KG1 (cell line): Measurements from ENCODE around the gene IGF2.
"Not testable (repeated sequence)": the region's sequence is repeated elsewhere in the genome, so short reads cannot be mapped to it uniquely, and the experiment has no call there.

Experiments
- DNase-seq: peaks from one replicate; lab custom pipeline; 2025; lab: John Stamatoyannopoulos, UW

Gene IGF2

DNA sequence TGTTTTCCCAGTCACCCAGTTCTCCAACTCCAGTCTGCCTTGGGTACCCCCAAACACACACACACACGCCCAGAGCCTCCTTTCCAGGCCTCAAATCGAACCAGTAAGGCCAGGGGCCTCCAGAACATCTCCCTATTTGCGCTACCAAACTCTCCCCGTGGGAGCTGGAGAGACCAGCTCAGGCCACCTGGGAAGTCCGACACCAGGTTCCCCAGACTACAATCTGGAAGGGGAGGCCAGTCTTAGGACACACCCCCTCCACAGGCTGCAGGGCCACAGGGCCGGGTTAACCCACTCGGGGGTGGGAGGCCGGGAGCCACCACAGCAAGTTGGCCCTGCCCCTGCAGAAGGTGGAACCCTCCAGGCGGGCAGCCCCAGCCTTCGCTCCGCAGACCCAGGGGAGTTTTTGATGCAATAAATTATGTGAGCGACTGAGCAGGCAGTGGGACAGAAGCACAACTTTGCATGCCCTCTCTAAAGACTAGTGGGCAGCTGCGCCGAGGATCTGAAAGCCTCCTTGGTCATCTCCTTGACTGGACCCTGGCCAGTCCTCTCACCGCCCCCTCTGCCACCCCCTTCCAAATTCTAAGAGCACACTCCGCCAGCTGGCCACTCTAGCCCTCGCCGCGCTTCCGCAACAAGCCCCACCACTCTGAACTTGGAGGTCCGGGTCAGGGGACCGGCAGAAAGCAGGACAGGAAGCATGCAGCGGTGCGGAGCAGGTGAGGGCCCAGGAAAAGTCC is 2.8 kb downstream of the IGF2 start:
- no peak for DNase-seq

- DNase-seq: no peak
Measured at GRCh38 chr11:2135648-2136201, 3.5 kb downstream of the IGF2 start.

- no peak for DNase-seq
Measured at GRCh38 chr11:2135018-2135569, 4.1 kb downstream of the IGF2 start.

- DNase-seq: no peak
Measured at GRCh38 chr11:2134022-2135010, 4.9 kb downstream of the IGF2 start.

GRCh38 chr11:2133241-2134021 is 5.8 kb downstream of the IGF2 start:
- DNase-seq: no peak

DNA sequence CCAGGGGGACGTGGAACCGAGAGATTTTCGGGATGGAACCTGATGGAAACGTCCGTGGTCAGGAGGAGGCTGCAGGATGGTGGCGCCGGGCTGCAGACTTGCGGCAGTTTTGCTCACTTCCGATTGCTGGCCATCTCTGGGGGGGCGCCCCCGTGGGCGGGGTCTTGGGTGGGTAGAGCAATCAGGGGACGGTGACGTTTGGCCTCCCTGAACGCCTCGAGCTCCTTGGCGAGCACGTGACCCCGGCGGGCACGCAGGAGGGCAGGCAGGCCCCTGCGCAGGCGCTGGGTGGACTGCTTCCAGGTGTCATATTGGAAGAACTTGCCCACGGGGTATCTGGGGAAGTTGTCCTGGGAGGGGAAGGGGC is 6.3 kb downstream of the IGF2 start:
- DNase-seq: no peak

GRCh38 chr11:2132246-2132645 is 6.9 kb downstream of the IGF2 start:
- DNase-seq: no peak

DNA sequence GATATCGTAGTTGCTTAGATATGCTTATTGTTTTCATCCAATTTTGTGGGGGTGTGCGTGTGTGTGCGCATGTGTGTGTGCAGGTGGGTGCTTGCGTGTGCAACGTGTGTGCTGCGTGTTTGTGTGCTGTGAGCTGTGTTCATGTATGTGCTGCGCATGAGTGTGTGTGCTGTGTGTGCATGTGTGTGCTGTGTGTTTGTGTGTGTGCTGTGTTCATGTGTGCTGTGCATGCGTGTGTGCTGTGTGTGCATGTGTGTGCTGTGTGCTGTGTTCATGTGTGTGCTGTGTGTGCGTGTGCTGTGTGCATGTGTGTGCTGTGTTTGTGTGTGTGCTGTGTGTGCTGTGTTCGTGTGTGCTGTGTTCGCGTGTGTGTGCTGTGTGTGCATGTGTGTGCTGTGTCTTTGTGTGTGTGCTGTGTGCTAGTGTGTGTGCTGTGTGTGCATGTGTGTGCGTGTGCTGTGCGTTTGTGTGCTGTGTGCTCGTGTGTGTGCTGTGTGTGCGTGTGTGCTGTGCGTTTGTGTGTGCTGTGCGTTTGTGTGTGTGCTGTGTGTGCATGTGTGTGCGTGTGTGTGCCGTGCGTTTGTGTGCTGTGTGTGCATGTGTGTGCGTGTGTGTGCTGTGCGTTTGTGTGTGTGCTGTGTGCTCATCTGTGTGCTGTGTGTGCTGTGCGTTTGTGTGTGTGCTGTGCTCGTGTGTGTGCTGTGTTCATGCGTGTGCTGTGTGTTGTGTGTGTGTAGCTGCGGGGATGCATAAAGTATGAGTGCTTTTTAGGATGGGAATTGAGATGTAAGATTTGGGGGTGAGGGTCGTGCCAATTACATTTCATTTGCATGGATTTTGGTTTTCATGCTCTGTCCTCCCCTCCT is 7.6 kb downstream of the IGF2 start:
- DNase-seq: no peak

DNA sequence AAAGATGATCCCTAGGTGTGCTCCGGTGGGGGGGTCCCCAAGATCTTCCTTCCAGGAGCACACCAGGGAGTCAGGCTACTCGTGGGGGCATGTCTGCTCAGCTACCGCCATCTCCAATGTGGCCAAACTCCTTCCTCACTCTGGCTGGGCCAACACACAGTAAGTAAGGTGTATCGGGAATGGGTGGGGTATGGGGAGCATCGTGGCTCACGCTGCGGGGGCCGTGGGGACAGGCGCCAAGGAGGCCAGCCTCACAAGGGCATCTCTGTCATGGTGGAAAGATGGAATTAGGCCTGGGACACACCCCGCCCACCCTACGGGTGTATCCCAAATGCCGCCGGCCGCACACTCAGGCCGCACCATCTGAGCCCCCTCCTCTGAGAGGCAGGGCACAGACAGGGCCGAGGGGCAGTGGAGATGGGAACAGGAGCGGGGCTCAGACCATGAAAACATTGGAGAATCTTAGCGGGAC is 8.3 kb downstream of the IGF2 start:
- no peak for DNase-seq

DNA sequence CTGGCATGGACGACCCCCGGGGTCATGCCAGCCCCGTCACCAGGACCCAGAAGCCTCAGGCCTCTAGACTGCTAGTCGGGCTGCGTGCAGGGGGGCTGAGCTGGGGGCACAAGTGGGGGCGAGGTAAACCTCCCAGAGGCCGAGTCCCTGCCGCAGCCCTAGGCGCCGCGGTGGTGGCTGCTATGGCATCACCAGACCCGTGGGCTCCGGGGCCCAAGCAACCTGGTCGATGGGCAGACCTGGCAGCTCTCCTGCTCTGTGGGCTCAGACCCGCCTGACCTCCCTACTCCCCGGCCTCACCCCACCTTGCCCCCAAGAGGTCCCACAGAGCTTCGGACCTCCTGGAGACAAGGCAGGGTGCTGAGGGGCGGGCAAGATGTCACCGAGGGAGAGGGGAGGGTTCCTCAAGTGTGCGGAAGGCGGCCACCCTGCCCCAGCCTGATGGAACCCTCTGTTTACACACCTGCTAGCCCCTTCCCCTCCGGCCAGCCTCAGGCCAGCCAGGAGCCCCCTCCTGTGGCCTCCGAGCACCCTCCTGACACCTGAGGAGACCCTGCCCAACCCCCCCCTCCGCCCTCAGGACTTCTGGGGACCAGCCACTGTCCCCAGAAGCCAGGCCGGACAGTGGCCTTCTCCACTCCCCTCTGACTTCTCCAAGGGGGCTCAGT is 9.4 kb downstream of the IGF2 start:
- DNase-seq: no peak

DNA sequence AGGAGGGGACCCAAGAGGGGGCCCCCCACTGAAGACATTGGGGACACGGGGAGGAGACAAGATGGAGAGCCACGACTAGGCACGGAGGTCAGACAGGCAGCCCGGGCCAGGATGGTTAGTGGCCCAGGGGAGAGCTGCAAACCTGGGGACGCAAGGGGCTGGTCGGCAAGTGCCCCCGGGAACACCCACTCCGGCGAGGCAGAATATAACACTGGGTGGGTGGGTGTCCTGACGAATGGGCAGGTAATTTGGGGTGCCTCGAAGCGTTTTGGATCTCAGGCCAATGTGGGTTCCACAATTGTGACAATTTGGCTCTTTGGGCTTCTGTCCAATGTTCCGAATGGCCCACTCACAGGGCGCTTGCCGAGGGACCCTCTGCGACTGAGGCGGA is 9.9 kb downstream of the IGF2 start:
- DNase-seq: no peak

DNA sequence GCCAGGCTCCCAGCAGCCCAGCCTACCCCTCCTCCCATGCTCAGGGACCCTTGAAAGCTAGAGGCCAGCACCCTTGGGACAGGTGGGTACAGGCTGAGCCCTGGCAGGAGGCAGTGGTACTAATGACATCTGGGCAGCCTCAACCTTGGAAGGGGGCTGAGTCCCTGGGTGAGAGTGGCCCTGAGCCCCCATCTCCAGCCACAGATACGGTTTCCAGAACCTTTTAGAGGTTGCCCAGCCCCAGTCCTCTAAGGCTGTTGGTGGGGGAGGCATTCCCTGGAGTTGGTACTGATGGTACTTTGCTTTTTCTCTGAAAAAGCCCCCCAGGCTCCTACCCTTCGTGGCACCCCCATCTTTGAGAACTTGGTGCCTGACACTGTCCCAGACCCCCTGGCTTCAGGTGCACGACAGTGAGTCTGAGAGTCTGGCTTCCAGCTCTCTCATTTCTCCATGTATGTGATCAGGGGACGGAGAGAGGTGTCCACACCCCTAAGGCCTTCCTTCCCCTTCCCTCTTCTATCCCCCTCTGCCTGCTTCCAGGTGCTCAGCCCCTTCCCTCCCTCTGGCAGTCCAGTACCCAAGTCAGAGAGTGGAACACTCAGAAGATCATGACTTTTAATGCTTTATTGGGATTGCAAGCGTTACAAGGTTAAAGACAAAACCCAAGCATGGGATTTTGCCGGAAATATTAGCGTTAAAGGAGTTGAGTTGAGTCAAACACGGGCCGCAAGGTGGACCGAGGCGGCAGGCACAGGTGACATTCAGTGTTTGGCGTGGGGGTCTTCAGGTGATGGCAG is 10.5 kb downstream of the IGF2 start:
- DNase-seq: no peak

DNA sequence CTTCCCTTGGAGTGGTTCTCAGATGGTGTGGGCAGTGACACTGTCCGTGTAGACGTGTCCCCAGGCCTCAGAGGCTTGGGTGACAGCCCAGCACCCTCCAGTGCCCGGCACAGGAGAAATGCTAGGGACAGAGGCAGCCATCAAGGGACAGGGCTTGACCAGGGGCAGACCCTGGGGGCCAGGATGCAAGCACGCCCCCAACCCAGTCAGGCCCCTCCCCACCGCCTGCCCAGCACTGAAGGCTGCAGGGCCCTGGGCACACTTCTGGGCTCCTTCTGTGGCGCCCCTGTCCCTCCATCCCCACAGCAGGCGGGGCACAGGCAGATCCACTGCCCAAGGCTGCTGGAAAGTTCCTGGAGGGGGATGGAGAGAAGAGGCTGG is 11.1 kb downstream of the IGF2 start:
- DNase-seq: no peak

DNA sequence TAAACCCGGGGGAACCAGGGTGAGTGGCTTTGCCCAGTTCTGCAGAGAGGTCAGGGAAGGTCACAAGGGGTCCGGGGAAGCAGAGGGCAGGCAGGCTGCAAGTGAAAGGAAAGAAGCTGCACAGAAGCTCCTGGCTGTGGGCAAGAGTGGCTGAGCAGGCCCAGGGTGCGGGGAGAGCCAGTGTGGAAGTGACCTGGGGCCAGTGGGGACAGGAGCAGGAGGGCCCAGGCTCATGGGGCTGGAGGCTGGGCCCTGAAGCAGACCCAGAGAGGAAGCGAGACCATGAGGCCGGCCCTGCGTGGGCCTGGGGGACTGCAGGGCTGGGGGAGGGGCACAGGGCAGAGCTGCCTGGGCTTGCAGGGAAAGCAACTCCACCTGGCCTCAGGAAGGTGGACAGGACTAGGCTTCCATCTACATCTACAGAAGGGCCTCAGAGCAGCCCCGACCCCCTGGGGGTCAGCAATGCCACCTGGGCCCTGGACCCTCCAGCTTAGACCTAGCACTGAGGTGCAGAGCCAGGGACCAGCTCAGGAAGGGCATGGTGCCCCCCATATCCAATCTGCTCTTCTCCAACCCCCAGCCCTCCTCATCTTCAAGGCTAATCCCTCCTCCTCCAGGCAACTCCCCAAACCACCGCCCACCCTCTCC is 11.6 kb downstream of the IGF2 start:
- no peak for DNase-seq

DNA sequence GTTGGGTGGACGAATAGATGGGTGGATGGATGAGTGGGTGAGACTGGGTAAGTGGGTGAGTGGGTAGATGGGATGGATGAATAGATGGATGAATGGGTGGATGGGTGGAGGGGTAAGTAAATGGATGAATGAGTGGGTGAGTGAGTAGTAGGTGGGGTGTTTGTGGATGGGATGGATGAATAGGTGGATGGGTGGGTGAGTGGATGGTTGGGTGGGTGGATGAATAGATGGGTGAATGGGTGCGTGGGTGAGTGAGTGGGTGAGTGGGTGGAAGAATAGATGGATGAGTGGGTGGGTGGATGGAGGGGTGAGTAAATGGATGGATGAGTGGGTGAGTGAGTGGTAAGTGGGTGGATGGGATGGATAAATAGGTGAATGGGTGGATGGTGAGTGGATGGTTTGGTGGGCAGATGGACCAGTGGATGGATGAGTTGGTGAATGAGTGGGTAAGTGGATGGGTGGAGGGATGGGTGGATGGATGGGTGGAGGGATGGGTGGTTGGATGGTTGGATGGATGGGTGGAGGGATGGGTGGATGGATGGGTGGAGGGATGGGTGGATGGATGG is 12.6 kb downstream of the IGF2 start:
- no peak for DNase-seq

GRCh38 chr11:2124736-2125484 is 14.3 kb downstream of the IGF2 start:
- DNase-seq: not testable (repeated sequence)

- no peak for DNase-seq
Measured at GRCh38 chr11:2123628-2123960, 15.6 kb downstream of the IGF2 start.
